Embryonic facial prominence (tissue), 1 donor: ENCODE measurements around the gene GGCX.
A peak's percentile ranks its signal among the peaks of the same experiment; 100 is the strongest.
"Not testable (repeated sequence)": the region's sequence is repeated elsewhere in the genome, so short reads cannot be mapped to it uniquely, and the experiment has no call there.

Experiments used
- DNase-seq: peaks from one replicate; pipeline ENCODE4 v3.0.0-alpha.2; 2016; ENCODE audit errors: extremely low spot score

Gene GGCX

DNA sequence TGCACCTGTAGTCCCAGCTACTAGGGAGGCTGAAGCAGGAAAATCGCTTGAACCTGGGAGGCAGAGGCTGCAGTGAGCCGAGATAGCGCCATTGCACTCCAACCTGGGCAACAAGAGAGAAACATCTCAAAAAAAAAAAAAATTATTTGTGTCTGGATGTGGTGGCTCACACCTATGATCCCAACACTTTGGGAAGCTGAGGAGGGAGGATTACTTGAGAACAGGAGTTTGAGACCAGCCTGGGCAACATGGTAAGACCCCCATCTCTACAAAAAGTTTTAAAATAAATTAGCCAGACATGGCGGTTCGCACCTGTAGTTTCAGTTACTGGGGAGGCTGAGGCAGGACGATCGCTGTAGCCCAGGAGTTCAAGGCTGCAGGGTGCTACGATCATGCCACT lies 14.4 kb upstream of the GGCX start:
- DNase-seq = no peak

DNA sequence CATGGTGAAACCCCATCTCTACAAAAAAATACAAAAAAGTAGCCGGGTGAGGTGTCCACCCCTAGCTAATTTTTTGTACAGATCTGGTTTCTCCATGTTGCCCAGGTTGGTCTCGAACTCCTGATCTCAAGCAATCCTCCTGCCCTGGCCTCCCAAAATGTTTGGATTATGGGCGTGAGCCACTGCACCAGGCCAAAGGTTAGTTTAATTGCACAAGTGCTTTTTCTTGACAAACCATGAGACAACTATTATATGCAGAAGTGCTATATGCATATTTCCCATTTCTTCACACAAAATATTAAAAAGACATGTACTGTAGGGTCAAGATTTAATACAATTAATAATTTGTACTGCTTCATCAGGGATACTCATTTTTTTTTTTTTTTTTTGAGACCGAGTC lies 5.0 kb upstream of the GGCX start:
- DNase-seq = no peak

DNA sequence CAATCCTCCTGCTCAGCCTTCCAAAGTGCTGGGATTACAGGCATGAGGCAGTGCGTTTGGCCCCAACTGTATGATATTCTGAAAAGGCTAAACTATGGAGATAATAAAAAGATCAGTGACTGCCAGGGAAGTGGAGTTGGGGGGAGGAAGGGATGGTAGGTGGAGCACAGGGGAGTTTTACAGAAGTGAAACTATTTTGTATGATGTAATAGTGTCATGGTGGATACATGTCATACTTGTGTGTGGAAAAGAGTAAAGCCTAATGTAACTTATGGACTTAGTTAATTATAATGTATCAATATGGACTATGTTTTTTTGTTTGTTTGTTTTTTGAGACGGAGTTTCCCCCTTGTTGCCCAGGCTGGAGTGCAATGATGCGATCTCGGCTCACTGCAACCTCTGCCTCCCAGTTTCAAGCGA lies 2.9 kb upstream of the GGCX start:
- DNase-seq = no peak

DNA sequence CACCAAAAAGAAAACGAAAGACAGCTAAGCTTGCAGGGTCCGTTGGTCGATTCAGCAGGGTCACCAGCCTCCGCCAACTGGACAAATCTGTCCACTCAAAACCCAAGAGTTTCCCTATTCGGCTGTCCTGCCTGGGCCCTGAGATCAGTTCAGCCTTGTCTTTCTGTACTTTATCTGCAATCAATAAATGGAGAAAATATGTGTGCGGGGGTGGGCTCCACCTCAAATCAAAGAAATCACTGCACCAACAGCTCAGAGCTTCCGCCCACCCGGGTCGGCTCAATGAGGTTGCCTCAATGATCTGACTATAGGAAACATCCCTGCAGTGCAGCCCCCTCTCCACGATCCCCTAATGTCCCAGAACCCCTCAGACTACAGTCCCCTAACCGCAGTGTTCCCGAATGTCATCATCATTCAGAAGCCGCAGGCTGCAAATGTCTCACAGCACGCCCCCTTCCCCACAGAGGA lies 447 bp downstream of the GGCX start:
- DNase-seq = no peak

DNA sequence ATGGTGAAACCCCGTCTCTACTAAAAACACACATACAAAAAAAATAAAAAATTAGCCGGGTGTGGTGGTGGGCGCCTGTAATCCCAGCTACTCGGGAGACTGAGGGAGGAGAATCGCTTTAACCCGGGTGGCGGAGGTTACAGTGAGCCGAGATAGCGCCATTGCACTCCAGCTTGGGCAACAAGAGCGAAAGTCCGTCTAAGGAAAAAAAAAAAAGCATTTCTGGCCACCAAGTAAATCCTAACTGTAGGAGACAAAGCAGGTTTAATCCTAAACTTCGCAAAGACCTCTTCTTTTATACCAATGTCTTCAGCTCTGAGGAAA lies 928 bp downstream of the GGCX start:
- DNase-seq = not testable (repeated sequence)

DNA sequence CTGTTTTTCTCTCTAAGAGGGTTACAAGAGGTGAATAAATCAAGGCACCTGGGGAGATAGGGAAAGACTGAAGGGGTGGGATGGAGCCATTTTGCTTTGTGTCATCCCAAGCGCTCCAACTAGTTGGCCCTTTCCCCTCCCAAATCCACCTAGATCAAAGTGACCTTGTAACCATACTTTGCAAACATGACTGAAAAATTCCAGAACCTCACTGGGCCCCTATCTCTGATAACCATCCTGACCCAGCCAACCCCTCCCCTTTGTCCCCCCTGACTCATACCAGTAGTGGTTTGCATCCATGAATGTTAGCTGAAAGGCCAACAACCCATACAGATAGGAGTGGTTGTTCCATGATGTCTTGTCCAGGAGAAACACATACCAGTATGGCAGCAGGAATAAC lies 3.1 kb downstream of the GGCX start:
- DNase-seq = no peak

DNA sequence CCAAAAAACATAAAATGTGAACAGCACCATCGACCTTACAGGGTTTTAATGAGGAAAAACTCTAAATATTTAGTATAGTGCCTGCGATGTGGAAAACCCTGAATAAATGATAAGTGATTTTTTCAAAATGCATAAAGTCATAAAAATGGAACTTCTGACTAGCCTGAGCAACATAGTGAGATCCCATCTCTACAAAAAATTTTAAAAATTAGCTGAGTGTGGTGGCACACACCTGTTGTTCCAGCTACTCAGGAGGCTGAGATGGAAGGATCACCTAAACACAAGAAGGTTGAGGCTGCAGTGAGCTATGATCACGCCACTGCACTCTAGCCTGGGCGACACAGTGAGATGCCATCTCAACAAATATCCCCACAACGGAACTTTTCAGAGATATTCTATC lies 4.2 kb downstream of the GGCX start:
- DNase-seq = no peak

DNA sequence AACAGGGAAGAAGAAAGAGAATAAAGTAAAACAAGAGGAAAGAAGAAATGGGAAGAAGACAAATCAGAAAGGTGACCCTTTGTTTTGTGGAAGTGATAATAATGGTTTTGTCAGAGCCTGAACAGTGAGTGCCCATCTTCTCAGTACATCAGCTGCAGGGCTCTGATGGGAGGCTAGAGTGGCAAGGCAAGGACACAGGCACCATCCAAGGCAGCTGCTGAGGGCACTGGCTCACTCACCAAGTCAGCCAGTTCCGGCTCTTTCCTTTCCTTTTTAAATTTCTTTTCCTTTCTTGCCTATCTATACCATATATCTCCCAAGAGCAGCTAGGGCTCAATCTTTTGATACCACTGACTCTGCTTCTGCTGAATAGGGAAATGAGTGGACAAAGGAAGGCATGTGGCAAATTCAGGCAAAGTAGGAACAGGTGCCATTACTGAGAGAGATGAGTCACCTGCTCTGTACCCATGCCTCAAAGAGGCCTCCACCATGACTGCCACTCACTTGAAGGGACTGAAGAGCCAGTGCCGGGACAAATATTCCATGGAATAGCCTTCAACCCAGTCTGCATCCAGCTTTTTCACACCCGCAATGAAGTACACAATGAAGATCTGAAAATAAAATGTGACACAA lies 6.2 kb downstream of the GGCX start:
- no peak for DNase-seq

DNA sequence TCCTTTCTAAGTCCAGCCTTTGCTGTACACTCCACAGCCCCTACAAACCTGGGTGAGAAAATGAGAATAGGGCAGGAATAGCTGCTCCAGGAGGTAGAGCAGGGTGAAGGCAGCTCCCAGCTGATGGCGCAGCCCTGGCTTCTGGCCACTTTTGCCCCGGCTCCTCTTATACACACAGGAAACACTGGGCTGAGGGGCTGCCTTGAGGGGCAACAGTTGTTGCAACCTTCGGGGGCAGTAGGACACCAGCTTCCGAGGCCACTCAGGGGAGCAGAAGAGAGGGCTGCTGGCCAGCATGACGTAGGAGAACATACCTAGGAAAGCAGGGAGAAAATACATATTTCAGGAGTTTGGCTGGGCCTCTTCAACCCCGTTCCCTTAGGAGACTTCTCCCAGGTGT lies 8.1 kb downstream of the GGCX start:
- no peak for DNase-seq

DNA sequence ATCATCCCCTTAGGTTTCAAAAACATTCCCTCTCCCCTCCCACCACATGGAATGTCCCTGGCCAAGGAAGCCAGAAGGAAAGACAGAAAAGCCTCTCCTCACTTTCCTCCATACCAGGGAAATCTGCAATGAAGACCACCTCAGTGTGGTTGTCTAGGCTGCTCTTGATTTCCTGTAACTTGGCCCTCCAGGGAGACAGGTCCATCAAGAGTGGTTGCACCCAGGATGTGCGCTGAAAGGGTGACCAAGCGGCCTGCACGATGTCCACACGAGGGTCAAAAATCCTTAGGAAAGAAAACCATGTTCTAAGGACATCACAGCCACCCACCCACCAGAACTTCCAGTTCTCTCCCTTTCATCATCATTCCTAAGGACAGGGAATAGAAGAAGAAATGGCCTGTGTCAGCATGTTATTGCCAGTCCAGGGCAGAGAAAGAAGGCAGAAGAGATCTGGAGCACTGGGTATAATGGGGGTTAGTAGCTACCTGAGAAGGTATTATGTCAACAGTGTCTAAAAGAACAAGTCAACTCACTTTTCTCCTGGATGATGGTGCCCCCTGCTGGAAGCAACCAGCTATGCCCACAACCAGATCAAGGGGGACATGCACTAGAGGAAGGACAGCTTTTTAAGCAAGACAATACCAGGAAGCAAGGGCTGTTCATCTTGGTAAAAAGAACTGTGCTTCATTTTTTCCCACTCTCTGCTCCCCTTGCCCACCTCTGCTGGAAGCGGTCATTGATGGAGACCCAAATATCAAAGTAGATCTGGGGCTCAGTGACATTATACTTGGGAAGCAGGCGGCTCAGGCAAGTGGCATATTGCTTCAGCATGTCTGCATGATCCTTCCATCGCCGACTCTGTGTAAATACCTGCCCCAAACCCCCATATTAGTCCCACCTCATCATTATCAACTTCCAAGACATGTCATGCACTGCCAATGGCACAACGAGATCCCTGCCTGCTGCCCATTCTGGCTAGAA lies 9.3 kb downstream of the GGCX start:
- DNase-seq = peak; percentile 29

DNA sequence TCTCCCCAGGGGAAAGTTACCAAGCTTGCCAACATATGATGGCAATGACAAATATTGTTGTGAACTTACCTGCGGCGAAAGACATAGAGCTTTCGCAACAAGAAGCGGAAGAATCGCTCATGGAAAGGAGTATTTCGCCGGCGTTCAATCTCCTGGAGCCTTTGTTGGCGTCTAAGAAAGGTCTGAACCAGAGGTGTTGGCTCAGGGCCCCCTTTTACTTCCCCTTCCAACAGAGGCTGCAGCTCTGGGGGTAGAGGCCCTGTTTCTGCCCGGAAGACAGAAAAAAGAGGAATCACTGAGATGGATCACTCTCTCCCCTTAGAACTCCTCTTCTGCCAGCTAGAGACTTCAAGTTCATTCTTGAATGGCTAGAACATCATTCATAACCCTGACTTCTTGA lies 10.8 kb downstream of the GGCX start:
- no peak for DNase-seq

DNA sequence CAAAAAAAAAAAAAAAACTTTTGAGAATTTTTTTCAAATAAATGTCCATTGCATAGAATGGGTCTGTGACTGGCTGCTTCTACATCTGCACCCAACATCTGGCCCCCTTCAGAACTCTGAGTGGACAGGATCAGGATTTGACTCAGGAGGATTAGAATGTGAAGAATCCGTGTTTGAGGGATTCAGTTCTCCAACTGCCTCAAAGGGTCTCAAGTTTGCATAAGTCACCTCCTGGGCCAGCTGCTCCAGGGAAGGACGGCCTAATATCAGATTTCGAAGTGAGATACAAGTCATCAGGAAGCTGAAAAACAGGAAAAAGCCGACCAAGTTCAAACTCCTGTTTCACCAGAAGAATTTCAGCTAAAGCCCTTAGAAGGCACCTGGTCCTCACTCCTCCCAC lies 11.5 kb downstream of the GGCX start:
- DNase-seq = no peak

DNA sequence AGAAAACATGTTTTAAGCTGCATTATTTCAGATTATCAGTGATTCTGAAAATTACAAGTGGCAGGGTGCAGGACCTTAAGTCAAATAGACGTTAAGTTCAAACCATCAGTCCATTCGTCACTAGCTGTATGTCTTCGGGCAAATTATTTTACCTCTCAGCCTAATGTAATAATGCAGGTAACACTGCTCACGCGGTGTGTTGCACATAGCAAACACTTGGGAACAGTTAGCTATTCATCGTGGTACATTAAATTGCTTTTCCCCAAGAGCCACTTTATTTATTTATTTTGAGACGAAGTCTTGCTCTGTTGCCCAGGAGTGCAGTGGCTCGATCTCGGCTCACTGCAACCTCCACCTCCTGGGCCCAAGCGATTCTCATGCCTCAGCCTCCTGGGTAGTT lies 12.2 kb downstream of the GGCX start:
- DNase-seq = no peak

DNA sequence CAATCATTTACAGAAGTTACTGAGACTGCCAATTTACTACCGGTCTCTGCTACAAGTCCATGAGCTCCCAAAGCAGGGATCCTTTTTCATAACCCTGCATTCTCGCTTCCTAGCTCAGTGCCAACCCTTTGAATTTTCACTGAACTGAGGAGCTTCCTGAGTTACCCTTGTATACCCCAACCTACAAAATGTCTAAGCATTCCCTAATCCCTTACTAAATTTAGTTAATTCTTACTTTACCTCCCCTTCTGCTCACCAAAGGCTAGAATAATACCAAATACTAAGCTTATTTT lies 12.7 kb downstream of the GGCX start:
- DNase-seq = no peak

DNA sequence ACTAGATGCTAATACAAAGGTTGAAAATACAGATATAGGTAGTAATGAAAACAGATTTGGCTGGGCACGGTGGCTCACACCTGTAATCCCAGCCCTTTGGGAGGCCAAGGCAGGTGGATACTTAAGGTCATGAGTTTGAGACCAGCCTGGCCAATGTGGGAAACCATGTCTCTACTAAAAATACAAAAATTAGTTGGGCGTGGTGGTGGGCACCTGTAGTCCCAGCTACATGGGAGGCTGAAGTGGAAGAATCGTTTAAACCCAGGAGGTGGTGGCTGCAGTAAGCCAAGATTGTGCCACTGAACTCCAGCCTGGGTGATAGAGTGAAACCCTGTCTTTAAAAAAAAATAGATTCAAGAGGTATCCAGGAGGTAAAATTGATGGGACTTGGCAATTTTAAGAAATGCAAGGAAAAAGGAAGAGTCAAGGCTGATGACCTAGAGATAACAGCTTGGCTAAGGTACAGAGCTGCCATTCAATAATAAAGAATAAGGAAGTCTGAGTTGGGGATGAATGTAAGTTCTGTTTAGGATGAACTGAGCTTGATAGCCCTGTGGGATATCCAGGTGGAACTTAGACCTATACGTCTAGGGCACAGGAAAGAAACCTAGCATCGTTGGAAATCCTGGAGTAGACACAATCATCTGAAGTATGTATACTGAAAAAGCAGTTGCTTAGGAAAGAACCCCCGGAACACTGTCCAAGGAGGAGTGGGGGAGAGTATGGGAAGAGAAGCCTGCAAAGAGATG lies 13.3 kb downstream of the GGCX start:
- no peak for DNase-seq

DNA sequence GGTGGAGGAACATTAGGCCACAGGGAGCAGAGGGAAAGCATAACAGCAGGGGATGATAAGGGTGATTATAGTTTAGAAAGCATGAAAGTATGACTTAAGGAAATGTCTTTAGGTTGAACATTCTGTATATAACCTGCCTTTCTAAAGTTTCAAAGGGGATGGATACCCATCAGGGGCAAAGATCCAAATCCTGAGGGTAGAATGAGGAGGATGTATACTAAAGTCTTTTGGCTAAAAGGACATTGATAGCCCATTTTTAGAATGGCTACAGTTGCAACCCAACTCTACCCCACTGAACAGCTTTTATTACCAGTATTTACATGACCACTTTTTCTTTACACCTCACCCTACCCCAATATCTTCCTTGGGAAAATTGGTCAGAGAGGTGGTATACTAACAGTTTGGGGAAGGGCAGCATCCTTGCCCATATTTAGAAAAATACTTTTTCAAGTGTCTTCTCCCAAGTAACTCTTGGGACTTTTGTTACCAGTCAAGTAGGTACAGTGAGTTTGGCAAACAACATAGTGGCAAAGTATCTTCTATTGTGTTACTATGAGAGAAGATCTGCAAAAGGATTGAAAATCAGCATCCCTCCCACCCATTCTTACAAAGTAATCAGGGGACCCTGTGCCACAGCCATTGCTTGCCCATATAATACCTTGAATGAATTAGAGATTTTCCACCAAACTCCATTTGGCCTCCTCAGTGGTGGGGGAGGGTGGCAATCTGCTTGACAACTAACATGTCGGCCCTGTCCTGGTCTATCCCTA lies 14.0 kb downstream of the GGCX start:
- no peak for DNase-seq

DNA sequence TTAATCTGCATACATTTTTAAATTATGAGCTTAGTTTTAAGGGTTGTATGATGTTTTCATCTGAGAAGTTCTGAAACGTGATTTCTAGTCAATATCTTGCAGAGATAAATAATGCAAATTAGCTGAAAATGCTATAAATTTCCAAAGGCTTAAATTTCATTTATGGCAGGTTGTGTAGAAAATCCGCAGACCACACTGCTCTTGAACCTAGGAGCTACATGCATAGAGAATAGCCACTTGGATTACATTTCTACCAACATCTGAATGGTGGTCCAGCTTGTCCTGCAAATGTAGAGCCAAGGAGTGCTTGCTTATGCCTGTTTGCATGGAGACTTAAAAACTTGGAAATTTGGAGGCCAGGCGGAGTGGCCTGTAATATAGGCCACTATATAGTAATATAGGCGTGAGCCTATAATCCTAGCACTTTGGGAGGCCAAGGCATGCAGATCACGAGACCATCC lies 15.5 kb downstream of the GGCX start:
- no peak for DNase-seq

DNA sequence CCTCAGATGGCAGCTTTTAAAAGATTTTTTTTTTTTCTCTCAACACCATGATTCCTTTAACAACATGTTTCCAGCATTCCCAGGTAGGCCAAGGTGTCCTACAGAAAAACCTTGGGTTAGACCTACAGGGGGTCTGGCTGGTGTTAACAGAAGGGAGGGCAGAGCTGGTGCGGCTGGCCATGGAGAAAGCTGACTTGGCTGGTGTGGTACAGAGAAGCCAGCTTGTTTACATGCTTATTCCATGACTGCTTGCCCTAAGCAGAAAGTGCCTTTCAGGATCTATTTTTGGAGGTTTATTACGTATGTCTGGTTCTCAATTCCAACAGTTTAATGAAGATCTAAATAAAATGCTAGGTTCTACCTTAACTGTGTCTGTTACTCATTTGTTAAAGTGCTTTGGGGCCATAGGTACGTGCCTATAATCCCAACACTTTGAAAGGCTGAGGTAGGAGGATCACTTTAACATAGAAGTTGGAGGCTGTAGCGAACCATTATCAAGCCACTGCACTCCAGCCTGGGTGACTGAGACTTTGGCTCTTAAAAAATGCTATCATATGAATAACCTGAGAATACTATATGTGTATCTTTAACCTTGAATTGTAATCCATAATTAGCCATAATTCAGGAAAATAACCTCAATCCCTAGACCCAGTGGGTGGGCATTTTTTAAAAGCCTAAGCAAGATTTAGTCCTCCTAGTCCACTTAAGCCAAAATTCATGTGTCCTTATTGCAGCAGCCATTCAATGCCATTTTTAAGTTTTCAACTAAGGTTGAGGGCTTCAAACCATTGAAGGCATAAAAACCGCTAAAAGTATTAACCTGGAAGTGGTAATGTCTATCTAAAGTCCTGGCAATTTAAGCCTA lies 16.1 kb downstream of the GGCX start:
- not testable (repeated sequence) for DNase-seq

DNA sequence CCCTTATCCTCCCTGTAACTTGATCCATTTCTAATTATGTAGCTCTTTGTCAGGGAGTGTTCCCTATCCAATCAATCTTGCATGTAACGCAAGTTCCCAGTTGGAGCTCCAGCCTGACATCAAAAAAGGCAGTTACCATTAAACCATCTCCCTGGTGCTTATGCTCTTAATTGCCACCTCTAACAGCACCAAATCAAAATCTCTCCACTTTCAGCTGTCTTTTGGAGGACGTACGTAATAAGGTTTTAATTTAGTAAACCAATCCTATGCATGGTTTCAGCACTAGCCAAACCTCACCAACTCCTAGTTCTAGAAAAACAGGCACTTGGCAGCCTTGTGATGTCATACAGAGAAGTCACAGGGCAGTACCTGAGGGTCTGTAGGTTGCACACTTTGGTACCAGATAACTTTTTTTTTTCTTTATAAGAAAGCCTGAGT lies 17.0 kb downstream of the GGCX start:
- not testable (repeated sequence) for DNase-seq

DNA sequence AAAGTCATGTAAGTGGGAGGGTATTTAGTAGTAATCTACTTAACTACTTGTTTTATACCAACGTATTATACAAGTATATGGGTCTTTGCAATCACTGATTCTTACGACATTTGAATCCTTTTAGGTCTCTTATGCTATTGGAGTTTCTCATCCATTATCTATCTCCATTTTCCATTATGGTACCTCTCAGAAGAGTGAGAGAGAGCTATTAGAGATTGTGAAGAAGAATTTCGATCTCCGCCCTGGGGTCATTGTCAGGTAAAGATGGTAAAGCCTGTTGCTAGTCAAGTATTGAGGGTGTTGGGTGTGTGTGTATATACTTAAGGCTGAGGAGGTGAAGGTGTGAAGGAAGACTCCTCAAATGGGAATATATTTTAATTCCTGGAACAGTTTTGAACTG lies 18.5 kb downstream of the GGCX start:
- no peak for DNase-seq
